Skeletal muscle tissue (tissue), 4 donors: Measurements from ENCODE around the gene RNF34. TPM values are rescaled to one million over a fixed set of nuclear protein-coding genes. Genes with fewer than 3 reads are reported as not detected.

ENCODE experiments used
- H3K27ac ChIP-seq: one replicate; pipeline ENCODE4 v1.7.0; 2013; ENCODE audit warnings: mild to moderate bottlenecking, low read depth, low read length, inconsistent platforms
- H3K27me3 ChIP-seq, 3 donors: one replicate each; pipeline ENCODE4 v1.7.0; 2013; ENCODE audit warnings: low read length in 3 of 3; ENCODE audit not compliant: control insufficient read depth in 3 of 3, insufficient read depth in 3 of 3
- H3K36me3 ChIP-seq, 3 donors: one replicate each; pipeline ENCODE4 v1.7.0; 2013; ENCODE audit warnings: low read length in 3 of 3; ENCODE audit not compliant: control insufficient read depth in 3 of 3, insufficient read depth in 3 of 3
- H3K4me1 ChIP-seq, 3 donors: one replicate each; pipeline ENCODE4 v1.7.0; 2013; ENCODE audit warnings: low read length in 3 of 3, mild to moderate bottlenecking in 3 of 3; ENCODE audit not compliant: control insufficient read depth in 3 of 3, insufficient read depth in 3 of 3
- H3K4me3 ChIP-seq, 3 donors: one replicate each; pipeline ENCODE4 v1.7.0; 2013; ENCODE audit warnings: low read length in 3 of 3
- H3K9ac ChIP-seq, 3 donors: one replicate each; pipeline ENCODE4 v1.7.0; 2013; ENCODE audit warnings: low read length in 3 of 3, mild to moderate bottlenecking in 3 of 3, moderate library complexity in 2 of 3, low read depth in 1 of 3
- H3K9me3 ChIP-seq, 3 donors: one replicate each; pipeline ENCODE4 v1.7.0; 2013; ENCODE audit warnings: low read length in 3 of 3; ENCODE audit not compliant: control insufficient read depth in 3 of 3
- total RNA-seq: library from RNA; depleted of rRNA; stranded (reverse); fragments of >200 nt; gene quantifications from one replicate; pipeline ENCODE4 v1.2.3, GENCODE V29; 2014
- donor health status: Osteomylitis.

RNF34 gene
- total RNA-seq, 1 donor from 2014 or later = 52.2 TPM

DNA sequence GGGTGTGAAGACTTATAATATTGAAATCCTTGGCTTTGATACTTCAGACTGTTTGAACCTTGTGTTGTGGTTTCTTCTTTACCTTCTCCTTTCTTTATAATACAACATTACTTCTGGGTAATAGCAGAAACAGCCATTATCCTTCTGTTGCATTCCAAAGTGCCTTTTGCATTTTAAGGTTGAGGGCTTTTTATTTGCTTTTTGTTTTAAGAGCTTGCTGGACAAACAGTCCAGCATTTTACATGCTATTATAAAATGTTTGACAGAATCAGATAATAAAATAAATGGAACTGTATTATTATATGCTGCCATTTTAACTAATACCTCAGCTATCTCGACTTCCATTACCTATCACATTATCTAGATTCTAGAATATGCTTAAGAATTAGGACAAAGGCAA lies 14.0 kb downstream of the RNF34 start:
- peaks cover 8 to 16% (median 13%) of the 10 kb centered on the region in 3 donors for H3K36me3 ChIP-seq
- H3K27ac ChIP-seq = peak overlapping the region; percentile 1
- peak overlapping the region in 1 of 3 donors; percentile 12 for H3K9ac ChIP-seq
- H3K27me3 ChIP-seq = no peaks in the 10 kb centered on the region
- H3K4me3 ChIP-seq = no peak overlapping the region
- peaks cover 14 to 40% (median 28%) of the 10 kb centered on the region in 3 donors for H3K4me1 ChIP-seq
- H3K9me3 ChIP-seq = no peaks in the 10 kb centered on the region

DNA sequence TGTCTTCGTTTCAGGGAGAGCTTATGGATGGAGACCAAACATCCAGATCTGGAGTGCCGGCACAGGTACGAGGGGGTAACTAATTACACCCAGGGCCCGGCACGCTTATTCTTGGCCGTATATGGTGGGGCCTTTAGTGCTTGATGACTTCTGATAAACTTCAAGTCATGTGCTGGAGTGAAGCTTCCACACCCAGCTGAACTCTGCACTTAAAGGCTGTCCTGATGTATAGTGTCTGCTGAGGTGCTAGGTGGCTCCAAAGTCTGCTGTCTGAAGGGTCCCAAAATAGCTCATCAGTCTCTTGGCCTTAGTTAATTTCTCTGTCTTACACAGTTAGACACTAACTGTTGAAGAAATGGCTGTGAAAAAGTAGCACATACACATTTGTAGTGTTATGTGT lies 17.9 kb downstream of the RNF34 start:
- H3K27ac ChIP-seq = peak overlapping the region; percentile 39
- H3K36me3 ChIP-seq = peaks cover 20 to 38% (median 37%) of the 10 kb centered on the region in 3 donors
- H3K27me3 ChIP-seq = no peaks in the 10 kb centered on the region
- no peak overlapping the region for H3K4me3 ChIP-seq
- no peaks in the 10 kb centered on the region for H3K9me3 ChIP-seq
- H3K9ac ChIP-seq = peak overlapping the region in 2 of 3 donors; percentile 33 to 51
- peaks cover 22 to 50% (median 34%) of the 10 kb centered on the region in 3 donors for H3K4me1 ChIP-seq

DNA sequence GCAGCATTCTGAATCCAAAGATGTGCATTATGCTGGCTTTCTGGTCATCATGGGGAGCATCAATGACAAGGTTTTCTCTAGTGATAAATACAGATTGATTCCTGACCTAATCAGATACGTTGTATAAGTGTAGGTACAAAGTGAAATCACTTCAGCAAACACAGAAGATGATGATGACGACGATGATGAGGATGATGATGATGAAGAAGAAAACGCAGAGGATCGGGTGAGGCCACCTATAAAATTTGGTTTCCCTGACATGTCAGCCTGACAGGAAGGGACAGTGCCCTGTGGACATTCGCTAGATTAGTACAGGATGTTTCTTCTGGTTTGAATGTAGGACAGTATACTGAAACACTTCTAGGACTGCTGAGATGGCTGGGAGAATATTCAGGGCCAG lies 20.2 kb downstream of the RNF34 start:
- no peak overlapping the region for H3K4me3 ChIP-seq
- H3K4me1 ChIP-seq = peaks cover 32 to 62% (median 35%) of the 10 kb centered on the region in 3 donors
- H3K9me3 ChIP-seq = no peaks in the 10 kb centered on the region
- H3K36me3 ChIP-seq = peaks cover 24 to 52% (median 44%) of the 10 kb centered on the region in 3 donors
- no peaks in the 10 kb centered on the region for H3K27me3 ChIP-seq
- no peak overlapping the region for H3K9ac ChIP-seq
- no peak overlapping the region for H3K27ac ChIP-seq

DNA sequence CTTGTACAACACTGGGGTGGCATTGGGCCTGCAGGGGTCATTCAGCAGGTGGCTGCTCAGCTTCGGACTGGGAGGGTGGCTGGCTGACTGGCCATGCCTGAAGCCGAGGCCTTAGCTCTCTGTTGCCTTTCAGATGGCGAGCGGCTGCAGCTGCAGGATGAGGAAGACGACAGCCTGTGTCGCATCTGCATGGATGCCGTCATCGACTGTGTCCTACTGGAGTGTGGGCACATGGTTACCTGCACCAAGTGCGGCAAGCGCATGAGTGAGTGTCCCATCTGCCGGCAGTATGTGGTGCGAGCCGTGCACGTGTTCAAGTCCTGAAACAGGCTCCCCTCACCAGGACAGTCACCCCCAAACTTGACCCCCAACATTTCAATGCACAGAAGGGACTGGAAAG lies 23.3 kb downstream of the RNF34 start:
- H3K9me3 ChIP-seq = no peaks in the 10 kb centered on the region
- H3K36me3 ChIP-seq = peaks cover 26 to 53% (median 45%) of the 10 kb centered on the region in 3 donors
- no peaks in the 10 kb centered on the region for H3K27me3 ChIP-seq
- H3K9ac ChIP-seq = peak overlapping the region in 1 of 3 donors; percentile 34
- H3K27ac ChIP-seq = peak overlapping the region; percentile 86
- peaks cover 21 to 46% (median 22%) of the 10 kb centered on the region in 3 donors for H3K4me1 ChIP-seq
- H3K4me3 ChIP-seq = peak overlapping the region in 1 of 3 donors; percentile 27

DNA sequence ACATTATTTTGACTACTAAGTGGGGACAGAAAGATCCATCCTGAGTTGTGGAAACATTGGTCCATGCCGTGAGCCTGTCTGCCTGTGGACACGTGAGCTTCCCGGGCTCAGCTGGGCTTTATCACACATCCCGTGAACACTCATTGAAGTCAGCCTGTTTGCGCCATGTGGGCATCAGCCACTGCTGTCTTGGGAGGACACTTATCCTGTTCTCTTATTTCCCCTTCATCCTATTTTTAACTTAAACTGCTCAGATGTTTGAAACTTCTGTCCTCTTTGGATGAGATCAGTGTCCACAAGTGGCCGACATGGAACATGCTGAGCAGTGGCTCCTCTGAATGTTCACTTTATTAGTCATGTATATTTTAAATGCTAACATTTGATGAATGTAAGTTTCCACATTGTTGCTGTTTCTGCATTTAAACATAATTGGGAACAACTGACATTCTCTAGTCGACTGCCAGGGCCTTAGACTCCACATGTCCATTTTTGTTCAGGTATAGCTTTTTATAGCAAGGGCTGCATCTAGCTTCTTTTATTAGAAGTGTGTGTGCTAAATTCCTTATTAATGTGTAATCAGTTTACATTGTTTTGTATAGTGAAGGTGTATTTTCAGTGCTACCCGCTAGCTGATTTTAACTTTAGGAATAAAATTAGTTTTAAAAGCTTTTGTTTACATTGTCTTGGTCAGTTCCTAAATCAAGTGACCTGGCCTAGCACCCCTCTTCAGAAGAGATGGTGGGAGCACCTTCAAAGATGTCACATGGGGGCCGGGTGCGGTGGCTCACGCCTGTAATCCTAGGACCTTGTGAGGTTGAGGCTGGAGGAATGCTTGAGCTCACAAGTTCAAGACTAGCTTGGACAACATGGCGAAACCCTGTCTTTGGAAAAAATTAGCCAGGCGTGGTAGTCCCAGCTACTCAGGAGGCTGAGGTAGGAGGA lies 24.0 kb downstream of the RNF34 start:
- H3K9me3 ChIP-seq = no peaks in the 10 kb centered on the region
- peaks cover 17 to 39% (median 19%) of the 10 kb centered on the region in 3 donors for H3K4me1 ChIP-seq
- H3K4me3 ChIP-seq = peak overlapping the region in 1 of 3 donors; percentile 27
- H3K9ac ChIP-seq = peak overlapping the region; percentile 18 to 34 (median 23)
- peaks cover 33 to 60% (median 50%) of the 10 kb centered on the region in 3 donors for H3K36me3 ChIP-seq
- no peaks in the 10 kb centered on the region for H3K27me3 ChIP-seq
- H3K27ac ChIP-seq = peak overlapping the region; percentile 86

DNA sequence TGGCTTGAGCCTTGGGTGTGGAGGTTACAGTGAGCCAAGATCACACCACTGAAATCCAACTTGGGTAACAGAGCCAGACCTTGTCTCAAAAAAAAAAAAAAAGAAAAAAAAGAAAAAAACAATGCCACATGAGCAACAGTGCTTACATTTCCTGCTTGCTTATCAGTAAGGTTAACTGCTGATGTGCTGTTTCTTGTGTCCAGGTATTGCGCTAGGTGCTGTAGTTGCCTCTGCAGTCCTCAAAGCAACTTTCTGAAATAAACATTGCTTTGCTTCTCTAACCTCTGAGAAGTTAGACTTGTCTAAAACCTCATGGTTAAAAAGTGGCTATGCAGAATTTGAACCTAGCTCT lies 24.7 kb downstream of the RNF34 start:
- no peaks in the 10 kb centered on the region for H3K9me3 ChIP-seq
- H3K4me3 ChIP-seq = no peak overlapping the region
- peak overlapping the region in 1 of 3 donors; percentile 18 for H3K9ac ChIP-seq
- H3K4me1 ChIP-seq = peaks cover 17 to 39% (median 19%) of the 10 kb centered on the region in 3 donors
- peak overlapping the region; percentile 86 for H3K27ac ChIP-seq
- no peaks in the 10 kb centered on the region for H3K27me3 ChIP-seq
- H3K36me3 ChIP-seq = peaks cover 32 to 60% (median 52%) of the 10 kb centered on the region in 3 donors

DNA sequence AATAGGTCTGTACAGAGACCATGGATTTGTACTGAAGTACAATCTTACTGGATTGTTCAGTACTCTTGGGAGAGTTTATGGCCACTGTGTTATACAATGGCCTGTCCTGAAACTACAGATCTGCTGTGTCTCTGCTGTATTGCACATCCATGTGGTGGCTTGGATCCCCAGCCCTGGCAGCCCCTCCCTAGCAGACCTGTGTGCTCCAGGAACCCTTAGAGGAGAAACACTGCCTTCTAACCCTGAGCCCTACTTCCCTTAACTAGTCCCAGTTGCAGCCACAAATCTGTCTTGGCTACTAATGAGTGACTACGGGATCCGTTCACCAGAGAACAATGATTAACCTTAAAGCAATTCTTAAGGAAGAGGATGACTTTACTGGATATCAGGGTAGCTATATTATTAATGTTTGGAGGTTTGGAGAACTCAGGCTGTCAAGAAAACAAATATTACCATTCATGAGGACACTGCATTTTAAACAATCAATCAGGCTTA lies 27.7 kb downstream of the RNF34 start:
- Histone ChIP-seq H3K4me3 (no peak overlapping the region), H3K9me3 (no peaks in the 10 kb centered on the region), H3K27ac (no peak overlapping the region), H3K27me3 (no peaks in the 10 kb centered on the region), H3K36me3 (peaks cover 31 to 63% (median 56%) of the 10 kb centered on the region in 3 donors), H3K9ac (no peak overlapping the region), H3K4me1 (peaks cover 15 to 39% (median 15%) of the 10 kb centered on the region in 3 donors)

DNA sequence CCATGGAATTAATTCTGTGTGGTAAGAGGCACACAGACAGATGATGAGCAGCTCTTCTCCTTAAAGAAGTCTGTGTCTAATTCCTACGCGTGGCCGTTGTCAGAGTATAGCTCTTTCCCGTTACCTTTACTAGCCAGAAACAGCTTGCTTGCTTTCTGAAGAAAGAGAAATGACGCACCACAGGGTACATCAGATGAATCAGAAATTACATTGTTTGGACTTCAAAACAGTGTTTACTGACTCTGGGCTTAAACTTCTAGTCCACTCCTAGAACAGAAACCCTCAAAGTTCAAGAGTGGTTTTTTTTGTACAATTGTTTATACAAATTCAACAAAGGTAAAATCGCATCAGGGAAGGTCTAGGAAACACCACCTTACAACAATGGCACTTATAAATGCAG lies 29.0 kb downstream of the RNF34 start:
- no peak overlapping the region for H3K27ac ChIP-seq
- H3K36me3 ChIP-seq = peaks cover 31 to 60% (median 56%) of the 10 kb centered on the region in 3 donors

DNA sequence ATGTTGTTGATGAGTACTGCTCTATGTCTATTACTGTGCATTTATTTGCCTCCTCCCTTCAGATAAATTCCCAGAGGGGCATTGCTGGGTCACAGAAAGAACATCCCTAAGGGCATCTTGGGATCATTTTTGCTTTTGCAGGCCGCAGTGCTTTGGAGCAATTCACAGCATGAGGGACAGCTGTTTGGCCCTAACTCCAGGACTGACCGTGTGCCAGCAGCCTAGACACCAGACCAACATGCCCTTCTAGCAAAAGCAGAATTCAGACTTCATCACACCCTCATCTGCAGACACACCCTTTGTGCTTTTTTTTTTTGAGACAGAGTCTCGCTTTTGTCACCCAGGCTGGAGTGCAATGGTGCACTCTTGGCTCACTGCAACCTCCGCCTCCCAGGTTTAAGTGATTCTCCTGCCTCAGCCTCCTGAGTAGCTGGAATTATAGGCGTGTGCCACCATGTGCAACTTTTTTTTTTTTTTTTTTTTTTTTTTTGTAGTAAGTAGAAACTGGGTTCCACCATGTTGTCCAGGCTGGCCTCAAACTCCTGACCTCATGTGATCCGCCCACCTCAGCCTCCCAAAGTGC lies 31.0 kb downstream of the RNF34 start:
- Histone ChIP-seq H3K4me1 (peaks cover 4 to 12% (median 6%) of the 10 kb centered on the region in 3 donors), H3K9ac (no peak overlapping the region), H3K9me3 (no peaks in the 10 kb centered on the region), H3K36me3 (peaks cover 40 to 67% (median 54%) of the 10 kb centered on the region in 3 donors), H3K27ac (no peak overlapping the region), H3K27me3 (no peaks in the 10 kb centered on the region), H3K4me3 (no peak overlapping the region)

More for the DNA sequence above, 29.0 kb downstream of the RNF34 start:
- H3K4me3 ChIP-seq = no peak overlapping the region
- no peak overlapping the region for H3K9ac ChIP-seq
- peaks cover 6 to 28% (median 7%) of the 10 kb centered on the region in 3 donors for H3K4me1 ChIP-seq
- no peaks in the 10 kb centered on the region for H3K27me3 ChIP-seq
- H3K9me3 ChIP-seq = no peaks in the 10 kb centered on the region
